Adipocyte (in vitro differentiated cells): Measurements from ENCODE around the gene SLC38A8.

ENCODE experiments used
- DNase-seq: peaks from one replicate; pipeline ENCODE4 v3.0.0-alpha.2; 2015; ENCODE audit warnings: low read depth
- H3K27me3 ChIP-seq: replicated peaks from 2 replicates; pipeline ENCODE4 v1.7.0; 2013; ENCODE audit warnings: mild to moderate bottlenecking, low read length, moderate library complexity; ENCODE audit not compliant: control insufficient read depth, insufficient read depth
- H3K36me3 ChIP-seq: 2 replicates; pipeline ENCODE4 v1.7.0; 2013; ENCODE audit warnings: low read length, mild to moderate bottlenecking, moderate library complexity; ENCODE audit not compliant: control insufficient read depth, insufficient read depth, severe bottlenecking
- H3K4me1 ChIP-seq: 2 replicates; pipeline ENCODE4 v1.7.0; 2013; ENCODE audit warnings: mild to moderate bottlenecking, low read length, moderate library complexity; ENCODE audit not compliant: control insufficient read depth, insufficient read depth
- H3K4me3 ChIP-seq: 2 replicates; pipeline ENCODE4 v1.7.0; 2013; ENCODE audit warnings: mild to moderate bottlenecking, low read length, moderate library complexity
- H3K9ac ChIP-seq: 2 replicates; pipeline ENCODE4 v1.7.0; 2013; ENCODE audit warnings: mild to moderate bottlenecking, low read length, moderate library complexity
- H3K9me3 ChIP-seq: 2 replicates; pipeline ENCODE4 v1.7.0; 2013; ENCODE audit warnings: mild to moderate bottlenecking, low read length, moderate library complexity; ENCODE audit not compliant: control insufficient read depth

SLC38A8 gene

DNA sequence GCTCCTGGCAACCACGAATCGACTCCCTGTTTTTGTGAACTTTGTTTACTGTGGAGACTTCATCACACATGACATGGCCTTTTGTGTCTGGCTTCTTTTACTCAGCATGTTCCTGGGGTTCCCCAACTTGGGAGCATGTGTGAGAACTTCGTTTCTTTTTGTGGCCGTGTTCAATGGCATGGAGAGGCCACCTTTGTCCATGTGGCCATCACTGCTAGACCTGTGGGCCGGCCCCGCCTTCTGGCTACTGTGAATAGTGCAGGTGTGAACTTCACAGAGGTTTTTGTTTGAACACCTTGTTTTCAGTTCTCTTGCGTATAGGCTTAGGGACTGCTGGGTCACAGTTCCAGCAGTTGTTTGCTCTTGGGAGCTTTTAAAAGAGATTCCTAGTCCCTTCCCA lies 5.7 kb upstream of the SLC38A8 start:
- H3K36me3 ChIP-seq, result peaks cover 15% of the 10 kb centered on the region
- no peak for DNase-seq
- H3K27me3 ChIP-seq, result peaks cover 10% of the 10 kb centered on the region
- no peaks in the 10 kb centered on the region for H3K4me1 ChIP-seq
- H3K4me3 ChIP-seq, result no peak overlapping the region
- no peak overlapping the region for H3K9ac ChIP-seq
- H3K9me3 ChIP-seq, result no peaks in the 10 kb centered on the region

GRCh38 chr16:84047626-84048025 lies 5.0 kb upstream of the SLC38A8 start:
- Histone ChIP-seq H3K4me3 (no peak overlapping the region), H3K36me3 (peaks cover 12% of the 10 kb centered on the region), H3K27me3 (peaks cover 16% of the 10 kb centered on the region), H3K9me3 (no peaks in the 10 kb centered on the region), H3K9ac (no peak overlapping the region), H3K4me1 (no peaks in the 10 kb centered on the region)
- DNase-seq, result no peak

DNA sequence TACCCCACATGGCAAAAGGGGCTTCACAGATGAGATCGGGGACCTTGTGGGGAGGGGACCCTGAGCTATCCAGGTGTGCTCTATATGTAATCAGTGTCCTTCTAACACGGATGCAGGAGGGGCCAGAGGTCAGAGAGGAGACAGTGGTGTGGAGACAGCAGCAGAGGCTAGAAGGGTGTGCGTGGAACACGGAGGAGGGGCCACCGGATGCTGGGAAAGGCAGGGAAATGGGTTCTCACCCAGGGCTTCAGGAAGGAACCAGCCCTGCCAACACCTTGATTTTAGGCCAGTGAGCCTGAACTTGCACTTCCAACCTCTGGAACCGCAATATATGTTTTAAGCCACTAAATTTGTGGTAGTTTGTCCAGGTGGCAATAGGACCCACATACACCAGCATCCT lies 4.6 kb upstream of the SLC38A8 start:
- H3K9ac ChIP-seq, result no peak overlapping the region
- H3K4me3 ChIP-seq, result no peak overlapping the region
- H3K4me1 ChIP-seq, result no peaks in the 10 kb centered on the region
- peaks cover 20% of the 10 kb centered on the region for H3K27me3 ChIP-seq
- H3K36me3 ChIP-seq, result peaks cover 9% of the 10 kb centered on the region
- no peaks in the 10 kb centered on the region for H3K9me3 ChIP-seq
- no peak for DNase-seq

DNA sequence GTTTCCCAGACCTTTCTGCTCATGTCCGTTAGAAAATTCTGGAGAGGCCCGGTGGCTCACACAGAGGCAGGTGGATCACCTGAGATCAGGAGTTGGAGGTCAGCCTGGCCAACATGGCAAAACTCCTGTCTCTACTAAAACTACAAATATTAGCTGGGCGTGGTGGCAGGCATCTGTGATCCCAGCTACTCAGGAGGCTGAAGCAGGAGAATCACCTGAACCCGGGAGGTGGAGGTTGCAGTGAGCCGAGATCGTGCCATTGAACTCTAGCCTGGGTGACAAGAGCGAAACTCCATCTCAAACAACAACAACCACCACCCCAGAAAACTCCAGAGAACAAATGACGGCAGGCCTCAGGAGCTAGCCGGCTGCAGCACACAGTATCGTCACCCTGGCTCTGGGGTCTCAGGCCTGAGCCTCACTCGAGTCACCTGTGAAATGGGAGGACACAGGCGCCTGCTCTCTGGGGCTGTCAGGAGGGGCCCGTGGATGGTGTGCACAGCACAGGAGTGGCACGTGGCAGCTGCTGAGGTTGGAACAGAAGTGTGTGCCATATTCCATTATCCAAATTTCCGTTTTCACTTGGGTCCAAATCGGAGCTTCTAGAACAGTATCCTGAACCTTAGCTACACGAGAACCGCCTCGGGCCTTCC lies 3.3 kb upstream of the SLC38A8 start:
- no peaks in the 10 kb centered on the region for H3K4me1 ChIP-seq
- H3K9ac ChIP-seq, result no peak overlapping the region
- peaks cover 6% of the 10 kb centered on the region for H3K36me3 ChIP-seq
- no peaks in the 10 kb centered on the region for H3K9me3 ChIP-seq
- peaks cover 20% of the 10 kb centered on the region for H3K27me3 ChIP-seq
- no peak overlapping the region for H3K4me3 ChIP-seq
- DNase-seq, result no peak

- H3K4me1 ChIP-seq, result no peaks in the 10 kb centered on the region
- no peak overlapping the region for H3K4me3 ChIP-seq
- H3K9ac ChIP-seq, result no peak overlapping the region
- DNase-seq, result no peak
- H3K36me3 ChIP-seq, result peaks cover 6% of the 10 kb centered on the region
- H3K9me3 ChIP-seq, result no peaks in the 10 kb centered on the region
- H3K27me3 ChIP-seq, result peaks cover 27% of the 10 kb centered on the region
Measured at GRCh38 chr16:84045001-84045817, 2.6 kb upstream of the SLC38A8 start.

DNA sequence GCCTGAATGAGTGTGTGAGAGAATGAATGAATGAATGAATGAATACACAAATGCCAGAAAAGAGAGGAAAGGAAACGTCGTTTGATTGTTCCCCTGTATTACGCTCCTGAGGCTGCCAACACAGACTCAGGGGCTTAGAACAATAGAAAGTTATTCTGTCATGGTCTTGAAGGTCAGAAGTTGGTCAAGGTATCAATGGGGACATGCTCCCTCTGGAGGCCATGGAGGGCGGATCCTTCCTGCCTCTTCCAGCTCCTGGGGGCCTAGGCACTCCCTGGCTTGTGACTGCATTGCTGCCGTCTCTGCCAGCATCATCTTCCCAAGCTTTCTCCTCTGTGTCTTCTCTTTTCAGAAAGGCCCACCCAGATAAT lies 1.5 kb upstream of the SLC38A8 start:
- Histone ChIP-seq H3K27me3 (peaks cover 33% of the 10 kb centered on the region), H3K4me1 (no peaks in the 10 kb centered on the region), H3K4me3 (no peak overlapping the region), H3K9ac (no peak overlapping the region), H3K36me3 (peaks cover 3% of the 10 kb centered on the region), H3K9me3 (no peaks in the 10 kb centered on the region)
- peak; percentile 22 for DNase-seq

DNA sequence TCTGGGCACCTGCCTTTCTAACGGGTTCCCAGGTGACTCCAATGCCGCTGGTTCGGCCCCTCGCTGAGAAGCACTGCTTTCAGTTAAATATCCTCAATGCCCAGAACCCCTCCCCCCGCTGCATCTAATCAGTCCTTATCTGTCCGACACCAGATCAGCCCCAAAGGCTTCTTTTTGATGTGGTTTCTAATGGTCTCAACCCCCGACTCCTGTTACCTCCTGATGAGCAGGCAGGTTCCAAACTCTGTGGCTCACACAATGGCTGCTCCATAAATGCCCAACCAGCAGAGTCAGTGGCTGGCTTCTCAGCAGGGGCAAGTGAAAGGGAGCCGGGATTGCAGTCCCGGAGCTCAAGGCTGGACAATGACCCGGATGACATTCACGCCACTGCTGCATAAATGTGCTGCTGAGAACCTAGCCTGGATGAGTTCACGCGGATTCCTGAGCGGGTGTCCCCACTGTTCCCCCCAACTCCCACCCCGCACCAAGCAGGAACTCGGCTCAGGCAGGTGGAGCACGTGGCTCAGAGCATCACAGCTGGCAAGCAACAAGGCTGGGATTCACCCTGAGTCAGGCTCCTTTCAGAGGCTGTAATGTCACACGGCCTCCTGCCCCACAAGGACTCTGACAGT lies 1.0 kb upstream of the SLC38A8 start:
- Histone ChIP-seq H3K36me3 (peaks cover 3% of the 10 kb centered on the region), H3K9me3 (no peaks in the 10 kb centered on the region), H3K9ac (no peak overlapping the region), H3K4me1 (no peaks in the 10 kb centered on the region), H3K4me3 (no peak overlapping the region), H3K27me3 (peaks cover 38% of the 10 kb centered on the region)
- no peak for DNase-seq

DNA sequence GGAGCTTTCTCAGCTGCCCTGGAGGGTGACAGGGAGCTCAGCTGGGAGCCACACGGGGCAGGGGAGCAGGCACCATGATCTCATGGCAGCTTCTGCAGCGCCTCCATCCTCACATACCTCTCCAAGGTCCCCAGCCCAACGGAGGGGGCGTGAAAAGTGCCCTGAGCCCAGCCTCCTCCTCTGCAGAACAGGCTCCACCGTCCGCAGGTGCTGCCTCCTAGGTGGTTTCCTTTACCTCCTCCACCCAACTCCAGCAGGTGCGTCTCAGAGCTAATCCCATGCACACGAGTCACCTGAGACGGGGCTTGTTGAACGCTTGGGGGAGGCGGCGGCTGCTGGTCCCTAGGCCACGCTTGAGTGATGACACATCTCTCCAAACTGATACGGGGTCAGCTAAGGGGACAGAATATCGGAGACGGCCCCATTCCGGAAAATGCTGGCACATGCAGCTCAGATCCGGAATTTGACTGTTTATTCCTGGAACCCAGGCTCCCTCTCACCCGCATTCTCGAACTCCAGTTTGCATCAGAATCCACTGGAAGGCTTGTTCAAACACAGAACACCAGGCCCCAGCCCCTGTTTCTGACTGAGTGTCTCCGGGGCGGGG lies 387 bp upstream of the SLC38A8 start:
- Histone ChIP-seq H3K36me3 (peaks cover 3% of the 10 kb centered on the region), H3K4me1 (no peaks in the 10 kb centered on the region), H3K4me3 (no peak overlapping the region), H3K27me3 (peaks cover 43% of the 10 kb centered on the region), H3K9ac (no peak overlapping the region), H3K9me3 (no peaks in the 10 kb centered on the region)
- DNase-seq, result no peak

DNA sequence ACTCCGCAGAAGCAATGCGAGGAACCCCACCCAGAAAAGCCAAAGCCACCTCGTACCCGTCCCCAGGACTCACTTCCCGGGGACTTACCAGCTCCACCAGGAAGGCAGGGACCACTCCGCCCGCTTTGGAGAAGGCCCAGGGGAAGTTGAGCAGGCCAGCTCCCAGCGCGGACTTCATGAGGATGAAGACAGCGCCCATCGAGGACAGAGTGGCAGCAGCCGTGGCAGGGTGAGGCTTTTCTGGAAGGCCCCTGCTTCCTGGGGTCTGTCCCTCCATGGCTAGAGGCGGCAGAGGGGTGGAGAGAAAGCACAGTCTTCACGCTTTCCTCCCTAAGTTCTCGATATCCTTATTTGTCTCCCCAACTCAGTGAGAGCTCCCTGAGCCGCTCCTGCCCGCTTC lies 714 bp downstream of the SLC38A8 start:
- H3K4me3 ChIP-seq, result no peak overlapping the region
- H3K9me3 ChIP-seq, result no peaks in the 10 kb centered on the region
- no peaks in the 10 kb centered on the region for H3K36me3 ChIP-seq
- DNase-seq, result no peak
- H3K4me1 ChIP-seq, result no peaks in the 10 kb centered on the region
- H3K27me3 ChIP-seq, result peaks cover 43% of the 10 kb centered on the region
- no peak overlapping the region for H3K9ac ChIP-seq

- Histone ChIP-seq H3K9ac (no peak overlapping the region), H3K4me1 (no peaks in the 10 kb centered on the region), H3K27me3 (peaks cover 43% of the 10 kb centered on the region), H3K9me3 (peaks cover 5% of the 10 kb centered on the region), H3K36me3 (no peaks in the 10 kb centered on the region), H3K4me3 (no peak overlapping the region)
- DNase-seq, result peak; percentile 71
Measured at GRCh38 chr16:84040823-84041820, 1.5 kb downstream of the SLC38A8 start.
